ENCODE results near the gene CYB561A3.

The CYB561A3 gene

DNA sequence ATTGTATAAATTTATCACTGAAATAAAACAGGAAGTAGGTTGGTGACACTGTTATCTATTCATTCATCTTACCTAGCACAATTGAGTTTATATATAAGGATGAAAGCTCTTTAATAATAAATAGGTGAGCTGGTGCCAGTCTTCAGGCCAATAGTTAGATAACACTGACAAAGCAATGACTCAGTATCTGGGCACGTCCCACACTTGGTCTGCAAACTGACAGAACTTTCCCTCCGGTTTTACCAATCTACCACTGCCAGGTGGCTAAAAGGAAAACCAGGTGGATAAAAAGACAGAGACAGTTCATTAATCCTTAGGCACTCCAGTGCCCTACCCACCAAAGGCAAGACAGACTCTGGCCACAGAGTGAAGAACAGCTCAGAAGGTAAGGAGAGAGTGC is 46.4 kb downstream of the CYB561A3 start:
- DNase-seq, result no peak

DNA sequence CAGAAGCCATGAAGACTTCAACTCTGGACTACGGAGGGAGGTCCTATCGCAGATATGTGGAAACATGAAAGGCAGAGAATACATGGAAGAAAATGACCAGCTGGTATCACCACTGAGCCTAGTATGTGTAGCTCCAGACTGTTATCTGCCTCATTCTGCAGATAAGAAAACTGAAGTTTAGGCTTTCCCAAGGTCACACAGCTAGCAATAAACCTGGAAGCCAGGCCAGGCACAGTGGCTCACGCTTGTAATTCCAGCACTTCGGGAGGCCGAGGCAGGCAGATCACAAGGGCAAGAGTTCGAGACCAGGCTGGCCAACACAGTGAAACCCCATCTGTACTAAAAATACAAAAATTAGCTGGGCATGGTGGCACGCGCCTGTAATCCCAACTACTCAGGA is 50.9 kb downstream of the CYB561A3 start:
- DNase-seq, result no peak

DNA sequence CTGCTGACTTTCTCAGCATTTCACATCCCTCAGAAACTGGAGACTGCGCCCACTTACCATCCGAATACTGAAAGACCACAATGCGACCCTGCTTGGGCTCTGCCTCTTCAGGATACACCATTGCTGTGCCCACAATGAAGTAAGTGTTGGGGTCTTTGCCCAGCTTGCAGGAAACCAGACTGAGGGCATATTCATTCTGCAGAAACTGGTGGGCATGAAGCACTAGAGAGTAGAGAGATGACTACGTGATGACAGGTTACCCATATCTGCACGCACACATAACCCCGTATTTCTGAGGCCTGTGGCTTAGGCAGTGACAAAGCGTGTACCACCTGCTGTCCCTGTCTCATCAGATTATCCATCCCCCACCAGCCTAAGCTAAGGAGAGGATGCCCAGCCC is 51.9 kb downstream of the CYB561A3 start:
- DNase-seq, result no peak

DNA sequence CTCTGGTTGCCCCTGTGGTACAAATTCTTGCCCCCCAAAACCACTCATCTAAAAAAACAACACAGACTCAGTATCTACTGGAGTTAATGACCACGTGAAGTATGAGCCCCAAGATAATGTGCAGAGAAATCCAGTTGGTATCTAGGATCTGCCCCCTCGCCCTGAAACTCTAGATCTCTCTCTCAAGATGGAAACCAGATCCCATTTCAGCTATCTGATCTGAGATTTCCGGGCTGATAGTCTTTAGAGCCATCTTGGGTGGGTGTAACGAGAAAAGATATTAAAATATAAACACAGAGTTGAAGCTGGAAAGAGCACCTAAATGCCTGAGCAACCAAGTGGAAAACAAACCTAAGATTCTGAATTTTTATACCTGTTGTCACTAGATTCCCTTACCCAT is 52.5 kb downstream of the CYB561A3 start:
- DNase-seq, result no peak

DNA sequence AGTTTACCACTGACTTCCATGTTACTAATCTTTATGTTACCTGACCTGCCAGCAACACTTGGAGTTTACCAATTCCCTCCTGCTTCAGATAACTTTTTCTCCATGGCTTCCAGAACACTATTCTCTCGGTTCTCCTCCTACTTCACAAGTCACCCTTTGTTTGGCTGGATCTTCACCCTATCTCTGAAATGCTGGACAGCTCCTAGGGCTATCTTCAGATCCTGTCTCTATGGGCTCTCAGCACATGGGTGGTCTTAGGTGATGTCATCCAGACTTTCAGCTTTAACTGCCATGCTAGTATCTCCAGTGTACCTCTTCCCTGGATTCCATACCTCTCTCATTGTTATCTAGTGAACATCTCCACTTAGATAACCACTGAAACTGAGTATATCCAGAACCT is 54.3 kb downstream of the CYB561A3 start:
- no peak for DNase-seq

DNA sequence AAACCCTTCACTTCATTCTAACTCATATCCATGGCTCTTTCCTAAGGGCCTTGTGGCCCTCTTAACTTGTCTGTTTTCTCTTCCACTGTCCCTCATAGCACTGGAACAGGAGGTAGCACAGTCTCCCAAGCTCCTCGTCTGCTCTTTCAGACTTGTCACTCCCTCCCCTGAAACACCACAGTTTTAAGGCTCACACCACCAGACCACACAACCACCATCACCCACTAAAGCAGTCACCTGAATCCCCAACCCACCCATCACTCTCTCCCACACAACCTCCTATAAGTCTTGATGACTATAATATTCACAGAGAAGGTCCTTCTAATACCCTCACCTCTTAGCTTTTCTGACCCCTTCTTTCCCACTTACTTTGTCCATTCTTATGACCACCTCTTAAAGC is 55.5 kb downstream of the CYB561A3 start:
- DNase-seq, result no peak

DNA sequence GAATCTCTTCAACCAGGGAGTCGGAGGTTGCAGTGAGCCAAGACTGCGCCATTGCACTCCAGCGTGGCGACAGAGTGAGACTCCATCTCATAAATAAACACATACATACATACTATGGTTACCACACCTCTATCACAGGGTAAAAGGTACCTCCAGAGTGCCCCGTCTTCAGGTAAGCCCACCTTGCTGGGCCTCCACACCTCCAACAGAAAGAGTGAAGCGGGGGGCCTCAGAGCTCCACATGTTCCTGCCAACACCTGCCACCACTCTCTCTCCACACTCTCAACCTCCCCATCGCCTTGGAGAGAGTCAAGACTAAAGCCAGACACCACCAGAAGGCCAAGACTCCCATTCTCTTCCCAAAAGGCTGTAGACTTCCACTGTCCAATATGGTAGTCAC is 56.3 kb downstream of the CYB561A3 start:
- DNase-seq, result no peak

DNA sequence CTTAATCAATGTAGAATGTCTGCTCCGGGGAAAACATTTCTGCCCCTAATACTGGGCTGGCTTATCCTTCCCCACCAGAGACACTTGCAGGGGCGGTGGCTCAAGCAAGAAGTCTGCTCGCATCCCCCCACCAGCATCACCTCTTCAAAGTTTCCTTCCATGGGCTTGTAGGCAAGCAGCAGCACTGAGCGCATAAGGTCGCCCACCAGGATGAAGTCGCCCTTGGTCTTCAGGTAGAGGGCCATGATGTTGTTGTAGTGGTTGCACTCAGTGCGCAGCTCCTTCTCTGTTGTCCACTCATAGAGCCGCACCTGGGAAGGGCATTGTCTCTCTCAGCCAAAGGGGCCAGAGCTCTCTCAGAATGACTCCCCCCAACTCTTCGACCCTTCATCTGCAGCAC is 58.0 kb downstream of the CYB561A3 start:
- DNase-seq, result no peak

DNA sequence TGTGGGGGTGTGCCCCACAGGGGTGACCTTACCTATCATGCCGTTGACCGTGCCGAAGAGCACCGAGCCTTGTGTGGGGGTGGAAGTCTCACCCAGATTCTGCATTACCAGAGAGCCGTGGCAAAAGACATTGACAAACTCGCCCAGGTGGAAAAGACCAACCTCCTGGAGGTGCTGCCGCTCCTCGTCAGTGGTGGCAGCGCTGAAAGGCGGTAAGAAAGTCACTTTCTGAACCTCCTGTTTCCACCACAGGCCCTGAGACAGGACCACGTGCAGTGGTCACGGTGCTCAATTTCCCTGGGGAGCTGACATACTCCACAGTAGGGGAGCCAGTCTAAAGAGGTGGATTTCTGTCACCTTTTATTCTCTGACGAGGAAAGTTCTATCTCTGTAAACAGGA is 59.1 kb downstream of the CYB561A3 start:
- DNase-seq, result no peak

All from GF-D8 (cell line).